Measurements from ENCODE around the gene SHOX. TPM values are rescaled to one million over a fixed set of nuclear protein-coding genes. Genes with fewer than 3 reads are reported as not detected.

The SHOX gene
- polyA plus RNA-seq (not detected in 3 replicates), polyA minus RNA-seq (not detected in 3 replicates)
- not detected for polyA plus RNA-seq (2011; ENCODE audit: low read depth)
- not detected in 2 replicates for polyA plus RNA-seq (2011; cell fraction: cytosol; rRNA removed)
- polyA plus RNA-seq (2011; cell fraction: nucleus; rRNA removed), result not detected in 2 replicates
- polyA plus RNA-seq (2012; ENCODE audit: low replicate concordance), result not detected in 2 replicates
- not detected for polyA minus RNA-seq (2011; cell fraction: cytosol; rRNA and poly(A)+ RNA removed)
- polyA minus RNA-seq (2011; cell fraction: nucleus; rRNA and poly(A)+ RNA removed), result not detected in 2 replicates

DNA sequence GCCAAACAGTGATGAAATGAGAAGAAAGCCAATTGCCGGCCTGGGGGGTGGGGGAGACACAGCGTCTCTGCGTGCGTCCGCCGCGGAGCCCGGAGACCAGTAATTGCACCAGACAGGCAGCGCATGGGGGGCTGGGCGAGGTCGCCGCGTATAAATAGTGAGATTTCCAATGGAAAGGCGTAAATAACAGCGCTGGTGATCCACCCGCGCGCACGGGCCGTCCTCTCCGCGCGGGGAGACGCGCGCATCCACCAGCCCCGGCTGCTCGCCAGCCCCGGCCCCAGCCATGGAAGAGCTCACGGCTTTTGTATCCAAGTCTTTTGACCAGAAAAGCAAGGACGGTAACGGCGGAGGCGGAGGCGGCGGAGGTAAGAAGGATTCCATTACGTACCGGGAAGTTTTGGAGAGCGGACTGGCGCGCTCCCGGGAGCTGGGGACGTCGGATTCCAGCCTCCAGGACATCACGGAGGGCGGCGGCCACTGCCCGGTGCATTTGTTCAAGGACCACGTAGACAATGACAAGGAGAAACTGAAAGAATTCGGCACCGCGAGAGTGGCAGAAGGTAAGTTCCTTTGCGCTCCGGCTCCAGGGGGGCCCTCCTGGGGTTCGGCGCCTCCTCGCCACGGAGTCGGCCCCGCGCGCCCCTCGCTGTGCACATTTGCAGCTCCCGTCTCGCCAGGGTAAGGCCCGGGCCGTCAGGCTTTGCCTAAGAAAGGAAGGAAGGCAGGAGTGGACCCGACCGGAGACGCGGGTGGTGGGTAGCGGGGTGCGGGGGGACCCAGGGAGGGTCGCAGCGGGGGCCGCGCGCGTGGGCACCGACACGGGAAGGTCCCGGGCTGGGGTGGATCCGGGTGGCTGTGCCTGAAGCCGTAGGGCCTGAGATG, at the start of gene SHOX:
TSS of gene SHOX (plus strand) at position 180 of the 885 bp plus-strand sequence. CDS start at position 287, 107 bp downstream.
- Histone ChIP-seq H3K36me3 (ENCODE audit: control insufficient read depth in 2 of 2, extremely low read depth in 1 of 2, insufficient read depth in 2 of 2, low read length in 2 of 2) (no peaks in the 10 kb centered on the region), H3K9me3 (ENCODE audit: control insufficient read depth, low read depth, low read length) (no peaks in the 10 kb centered on the region), H3K9me1 (ENCODE audit: control insufficient read depth, extremely low read depth, insufficient read depth, low read length) (no peaks in the 10 kb centered on the region), H3K79me2 (ENCODE audit: control insufficient read depth, insufficient read depth, low read length) (no peaks in the 10 kb centered on the region), H4K20me1 (ENCODE audit: control insufficient read depth, extremely low read depth, insufficient read depth, low read length) (no peaks in the 10 kb centered on the region), H3K27ac (ENCODE audit: control insufficient read depth, insufficient read depth, low read length) (no peak within 1 kb of the TSS), H3K4me3 (ENCODE audit: control insufficient read depth in 2 of 3, extremely low read depth in 1 of 3, insufficient read depth in 2 of 3, low read depth in 1 of 3, low read length in 3 of 3) (no peak within 1 kb of the TSS), H3K9ac (ENCODE audit: control insufficient read depth, extremely low read depth, insufficient read depth, low read length) (no peak within 1 kb of the TSS), H3K4me1 (ENCODE audit: control insufficient read depth, extremely low read depth, insufficient read depth, low read length) (no peaks in the 10 kb centered on the region), H2AFZ (ENCODE audit: control insufficient read depth, low read length) (no peak within 1 kb of the TSS), H3K27me3 (ENCODE audit: control insufficient read depth, extremely low read depth, insufficient read depth, low read length) (peaks cover 80% of the 10 kb centered on the region), H3K4me2 (ENCODE audit: control insufficient read depth, extremely low read depth, insufficient read depth, low read depth, low read length) (no peak within 1 kb of the TSS)
- FAIRE-seq (no peak), DNase-seq (ENCODE audit: low read depth, low spot score) (no peak)
- dilution Hi-C loops (cut with MboI; ENCODE audit: extremely low pct_ligation_motif_present, low sequenced_read_pairs), result no loop called here
- TF ChIP-seq, protein P1, sequence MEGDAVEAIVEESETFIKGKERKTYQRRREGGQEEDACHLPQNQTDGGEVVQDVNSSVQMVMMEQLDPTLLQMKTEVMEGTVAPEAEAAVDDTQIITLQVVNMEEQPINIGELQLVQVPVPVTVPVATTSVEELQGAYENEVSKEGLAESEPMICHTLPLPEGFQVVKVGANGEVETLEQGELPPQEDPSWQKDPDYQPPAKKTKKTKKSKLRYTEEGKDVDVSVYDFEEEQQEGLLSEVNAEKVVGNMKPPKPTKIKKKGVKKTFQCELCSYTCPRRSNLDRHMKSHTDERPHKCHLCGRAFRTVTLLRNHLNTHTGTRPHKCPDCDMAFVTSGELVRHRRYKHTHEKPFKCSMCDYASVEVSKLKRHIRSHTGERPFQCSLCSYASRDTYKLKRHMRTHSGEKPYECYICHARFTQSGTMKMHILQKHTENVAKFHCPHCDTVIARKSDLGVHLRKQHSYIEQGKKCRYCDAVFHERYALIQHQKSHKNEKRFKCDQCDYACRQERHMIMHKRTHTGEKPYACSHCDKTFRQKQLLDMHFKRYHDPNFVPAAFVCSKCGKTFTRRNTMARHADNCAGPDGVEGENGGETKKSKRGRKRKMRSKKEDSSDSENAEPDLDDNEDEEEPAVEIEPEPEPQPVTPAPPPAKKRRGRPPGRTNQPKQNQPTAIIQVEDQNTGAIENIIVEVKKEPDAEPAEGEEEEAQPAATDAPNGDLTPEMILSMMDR (optimal IDR thresholded peaks at IDR 0.05 in 1 of 3, IDR thresholded peaks at IDR 0.05 in 1 of 3, conservative IDR thresholded peaks at IDR 0.05 in 1 of 3; ENCODE audit: extremely low read depth in 1 of 3, insufficient read depth in 2 of 3, low read length in 3 of 3), result no peak

DNA sequence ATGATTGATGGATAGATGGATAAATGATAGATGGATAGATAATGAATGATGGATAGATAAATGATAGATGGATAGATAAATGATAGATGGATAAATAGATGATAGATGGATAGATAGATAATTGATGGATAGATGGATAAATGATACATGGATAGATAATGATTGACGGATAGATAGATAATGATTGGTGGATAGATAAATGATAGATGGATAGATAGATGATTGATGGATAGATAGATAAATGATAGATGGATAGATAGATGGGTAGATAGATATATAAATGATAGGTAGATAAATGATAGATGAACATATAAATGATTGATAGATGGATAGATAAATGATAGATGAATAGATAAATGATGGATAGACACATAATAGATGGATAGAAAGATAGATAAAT, 49.5 kb upstream of the SHOX start:
- H3K4me3 ChIP-seq (ENCODE audit: control insufficient read depth in 2 of 3, extremely low read depth in 1 of 3, insufficient read depth in 2 of 3, low read depth in 1 of 3, low read length in 3 of 3), result no peak overlapping the region
- TF ChIP-seq, protein P1 (optimal IDR thresholded peaks at IDR 0.05 in 1 of 3, IDR thresholded peaks at IDR 0.05 in 1 of 3, conservative IDR thresholded peaks at IDR 0.05 in 1 of 3; ENCODE audit: extremely low read depth in 1 of 3, insufficient read depth in 2 of 3, low read length in 3 of 3), result no peak
- TF ChIP-seq EZH2 (IDR thresholded peaks at IDR 0.05; ENCODE audit: low read length), result no peak
- H3K9me3 ChIP-seq (ENCODE audit: control insufficient read depth, low read depth, low read length), result peaks cover 2% of the 10 kb centered on the region

More for the DNA sequence above, 49.5 kb upstream of the SHOX start:
- H4K20me1 ChIP-seq (ENCODE audit: control insufficient read depth, extremely low read depth, insufficient read depth, low read length), result no peaks in the 10 kb centered on the region
- H3K79me2 ChIP-seq (ENCODE audit: control insufficient read depth, insufficient read depth, low read length), result no peaks in the 10 kb centered on the region
- no peaks in the 10 kb centered on the region for H3K36me3 ChIP-seq (ENCODE audit: control insufficient read depth in 2 of 2, extremely low read depth in 1 of 2, insufficient read depth in 2 of 2, low read length in 2 of 2)
- dilution Hi-C loops (cut with MboI; ENCODE audit: extremely low pct_ligation_motif_present, low sequenced_read_pairs), result no loop called here
- no peaks in the 10 kb centered on the region for H3K27me3 ChIP-seq (ENCODE audit: control insufficient read depth, extremely low read depth, insufficient read depth, low read length)
- DNase-seq (ENCODE audit: low read depth, low spot score), result no peak
- H2AFZ ChIP-seq (ENCODE audit: control insufficient read depth, low read length), result no peak overlapping the region
- H3K9me1 ChIP-seq (ENCODE audit: control insufficient read depth, extremely low read depth, insufficient read depth, low read length), result no peaks in the 10 kb centered on the region
- no peak overlapping the region for H3K4me2 ChIP-seq (ENCODE audit: control insufficient read depth, extremely low read depth, insufficient read depth, low read depth, low read length)
- no peak for FAIRE-seq
- no peak overlapping the region for H3K9ac ChIP-seq (ENCODE audit: control insufficient read depth, extremely low read depth, insufficient read depth, low read length)
- H3K27ac ChIP-seq (ENCODE audit: control insufficient read depth, insufficient read depth, low read length), result no peak overlapping the region
- no peaks in the 10 kb centered on the region for H3K4me1 ChIP-seq (ENCODE audit: control insufficient read depth, extremely low read depth, insufficient read depth, low read length)

Measured in keratinocyte (primary cell).